HG03571 (cell line): ENCODE results near the gene FAH.

Source experiments
- ATAC-seq: cut with Tn5 transposase; IDR thresholded peaks from one replicate; pipeline ENCODE4 v1.9.1; 2021; ENCODE audit not compliant: unreplicated experiment

FAH gene

DNA sequence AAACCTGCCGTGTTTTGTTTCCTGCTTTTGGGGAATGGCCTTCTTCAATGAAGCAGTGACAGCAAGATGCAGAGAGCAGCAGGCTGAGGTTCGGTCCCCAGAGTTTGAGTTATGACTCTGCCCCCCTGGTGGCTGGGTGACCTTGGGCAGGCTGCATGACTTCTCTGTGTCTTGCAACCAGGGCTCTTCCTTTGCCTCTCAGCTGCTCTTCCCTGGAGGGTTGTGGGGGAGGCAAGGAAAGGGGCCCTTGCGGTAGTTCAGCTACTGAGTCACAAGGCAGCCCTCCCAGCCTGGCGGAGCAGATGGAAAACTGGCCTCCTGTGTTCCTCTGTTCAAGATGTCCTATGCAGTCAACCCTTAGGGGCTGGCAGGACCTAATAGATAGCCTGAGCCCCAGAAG is 82.1 kb downstream of the FAH start:
- no peak for ATAC-seq
